ENCODE measurements around the gene ZSWIM9. TPM values are rescaled to one million over a fixed set of nuclear protein-coding genes. Genes with fewer than 3 reads are reported as not detected.

The ZSWIM9 gene
- total RNA-seq (10 to 100 TPM in 1 of 7 donors, 1 to 10 TPM in 6; 3.2 to 11.9 (median 7.8) TPM), polyA plus RNA-seq (1 to 10 TPM; 6.1 to 7.5 TPM)
- long read RNA-seq, donor 1, partial matches to known transcripts = 0 of 1 reads
- long read RNA-seq, donor 1, other reads (novel, unspliced or antisense) = 1 of 1 reads
- long read RNA-seq, donor 2 = 0 reads
- long read RNA-seq, donor 3, partial matches to known transcripts = 6 of 8 reads
- long read RNA-seq, donor 3, other reads (novel, unspliced or antisense) = 2 of 8 reads

- Histone ChIP-seq H3K36me3 (no peaks in the 10 kb centered on the region), H3K4me3 (peak within 1 kb of the TSS; percentile 84), H3K27ac (peak within 1 kb of the TSS; percentile 76 to 96), H3K9me3 (no peaks in the 10 kb centered on the region), H3K4me1 (ENCODE audit: insufficient read depth) (no peaks in the 10 kb centered on the region), H3K27me3 (no peaks in the 10 kb centered on the region)
- intact Hi-C loops (cut with DNase I) = no loop called here
- TF ChIP-seq POLR2A (IDR thresholded peaks at IDR 0.05) (no peak), CTCF (IDR thresholded peaks at IDR 0.05) (peak in 1 of 3 donors; percentile 16)
- WGBS, 3 donors = 0 to 1% (median 1%) methylated on average over 65 to 82 of the region's 82 CpGs
- DNase-seq = peak; percentile 91 to 95 (median 92)
These were observed at the start of gene ZSWIM9, which contains the start of gene LIG1 for GRCh38 chr19:48169939-48170803. Gene ZSWIM9, plus strand, starts transcription at chr19:48170680. Its CDS starts 1,123 bp downstream, at chr19:48171803. Gene LIG1, minus strand, starts transcription at chr19:48170344. Its CDS starts 4,778 bp downstream, at chr19:48165566.

- no peak overlapping the region for H3K27ac ChIP-seq
These were observed 49.4 kb upstream of the ZSWIM9 start for GRCh38 chr19:48121066-48121465.

DNA sequence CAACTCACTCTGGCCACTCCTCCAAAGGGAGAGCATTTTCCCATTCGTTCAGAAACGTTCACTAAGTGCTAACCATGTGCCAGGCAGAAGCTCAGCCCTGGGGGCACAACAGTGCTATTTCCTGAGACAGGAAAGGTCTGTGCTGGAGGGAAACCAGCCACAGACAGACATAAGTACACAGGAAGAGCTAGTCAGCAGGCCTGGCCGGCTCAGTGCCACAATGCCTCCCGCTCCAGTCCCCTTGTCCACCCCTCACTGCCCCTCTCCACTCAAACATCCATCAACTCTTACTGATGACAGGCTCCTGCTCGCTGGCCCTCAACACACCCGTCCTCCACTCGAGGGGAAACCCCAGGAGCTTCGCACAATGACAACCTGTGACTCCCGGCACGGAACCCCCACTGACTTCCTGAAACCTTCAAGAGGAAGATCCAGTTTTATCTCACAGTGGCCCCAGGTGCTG, 48.5 kb upstream of the ZSWIM9 start:
- WGBS, 3 donors = 82 to 88% (median 84%) methylated on average over 10 of the region's 10 CpGs
- intact Hi-C loops (cut with DNase I) = no loop called here
- TF ChIP-seq EP300 (IDR thresholded peaks at IDR 0.05) = no peak
- no peak for TF ChIP-seq CTCF (IDR thresholded peaks at IDR 0.05)
- no peak for TF ChIP-seq POLR2A (IDR thresholded peaks at IDR 0.05)
- no peaks in the 10 kb centered on the region for H3K27me3 ChIP-seq
- H3K36me3 ChIP-seq = no peaks in the 10 kb centered on the region
- DNase-seq = no peak
- H3K9me3 ChIP-seq = no peaks in the 10 kb centered on the region
- no peaks in the 10 kb centered on the region for H3K4me1 ChIP-seq (ENCODE audit: insufficient read depth)
- no peak overlapping the region for H3K4me3 ChIP-seq
- no peak overlapping the region for H3K27ac ChIP-seq

More at GRCh38 chr19:48121066-48121465, 49.4 kb upstream of the ZSWIM9 start:
- no peaks in the 10 kb centered on the region for H3K4me1 ChIP-seq (ENCODE audit: insufficient read depth)
- TF ChIP-seq POLR2A (IDR thresholded peaks at IDR 0.05) (no peak), CTCF (IDR thresholded peaks at IDR 0.05) (no peak), EP300 (IDR thresholded peaks at IDR 0.05) (no peak)
- WGBS, 3 donors = 92 to 96% (median 93%) methylated on average over 14 of the region's 14 CpGs
- no peak overlapping the region for H3K4me3 ChIP-seq
- intact Hi-C loops (cut with DNase I) = no loop called here
- DNase-seq = no peak
- no peaks in the 10 kb centered on the region for H3K36me3 ChIP-seq
- no peaks in the 10 kb centered on the region for H3K27me3 ChIP-seq
- H3K9me3 ChIP-seq = no peaks in the 10 kb centered on the region

DNA sequence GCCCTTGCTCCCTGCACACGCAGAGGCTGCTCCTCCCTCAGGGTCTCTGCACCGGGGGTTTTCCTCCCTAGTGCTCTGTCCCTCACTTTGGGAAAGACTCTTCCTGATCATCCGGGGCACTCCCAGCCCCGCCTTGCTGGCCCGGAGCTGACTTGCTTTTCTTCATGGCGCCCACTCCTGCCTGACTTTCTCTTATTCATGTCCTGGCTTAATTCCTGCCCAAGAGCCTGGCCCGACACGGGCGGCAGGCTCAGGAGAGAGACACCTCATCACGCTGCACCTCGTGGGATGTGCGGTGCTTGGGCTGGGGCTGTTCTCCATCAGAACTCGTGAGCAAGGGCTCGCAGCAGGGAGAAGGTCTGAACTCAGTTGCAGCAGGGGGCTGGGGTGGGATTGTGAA, 48.1 kb upstream of the ZSWIM9 start:
- no peak overlapping the region for H3K27ac ChIP-seq

More for the DNA sequence above, 48.1 kb upstream of the ZSWIM9 start:
- no peaks in the 10 kb centered on the region for H3K4me1 ChIP-seq (ENCODE audit: insufficient read depth)
- no peaks in the 10 kb centered on the region for H3K9me3 ChIP-seq
- H3K4me3 ChIP-seq = no peak overlapping the region
- H3K36me3 ChIP-seq = no peaks in the 10 kb centered on the region
- intact Hi-C loops (cut with DNase I) = no loop called here
- WGBS, 3 donors = 88 to 92% (median 90%) methylated on average over 14 of the region's 14 CpGs
- DNase-seq = no peak
- no peaks in the 10 kb centered on the region for H3K27me3 ChIP-seq
- no peak for TF ChIP-seq EP300 (IDR thresholded peaks at IDR 0.05)
- TF ChIP-seq POLR2A (IDR thresholded peaks at IDR 0.05) = no peak
- TF ChIP-seq CTCF (IDR thresholded peaks at IDR 0.05) = no peak
